OCI-M1 (cell line): ENCODE results near the gene TMEM88.

Source experiments
- DNase-seq: peaks from one replicate; lab custom pipeline; 2025; lab: John Stamatoyannopoulos, UW

TMEM88 gene

GRCh38 chr17:7843536-7844291, 11.2 kb upstream of the TMEM88 start:
- peak; percentile 91 for DNase-seq

- DNase-seq, result peak; percentile 96
Observed at GRCh38 chr17:7844292-7845154, 10.3 kb upstream of the TMEM88 start.

- DNase-seq, result no peak
Observed at GRCh38 chr17:7845359-7846062, 9.4 kb upstream of the TMEM88 start.

GRCh38 chr17:7846063-7846735, 8.7 kb upstream of the TMEM88 start:
- DNase-seq, result no peak

GRCh38 chr17:7846765-7847661, 7.9 kb upstream of the TMEM88 start:
- no peak for DNase-seq

- DNase-seq, result no peak
Observed at GRCh38 chr17:7848131-7848579, 6.7 kb upstream of the TMEM88 start.

GRCh38 chr17:7848739-7849129, 6.1 kb upstream of the TMEM88 start:
- no peak for DNase-seq

GRCh38 chr17:7849130-7849750, 5.6 kb upstream of the TMEM88 start:
- DNase-seq, result no peak

- no peak for DNase-seq
Observed at GRCh38 chr17:7849751-7850504, 4.9 kb upstream of the TMEM88 start.

- no peak for DNase-seq
Observed at GRCh38 chr17:7850701-7851437, 4.0 kb upstream of the TMEM88 start.

GRCh38 chr17:7851438-7852261, 3.2 kb upstream of the TMEM88 start:
- peak; percentile 82 for DNase-seq

GRCh38 chr17:7852262-7852670, 2.6 kb upstream of the TMEM88 start:
- DNase-seq, result no peak

- no peak for DNase-seq
Observed at GRCh38 chr17:7852919-7853690, 1.8 kb upstream of the TMEM88 start.

GRCh38 chr17:7853691-7854038, 1.2 kb upstream of the TMEM88 start:
- DNase-seq, result no peak

- DNase-seq, result no peak
Observed at GRCh38 chr17:7854078-7854777, 638 bp upstream of the TMEM88 start.

GRCh38 chr17:7855660-7856010, 769 bp downstream of the TMEM88 start:
- DNase-seq, result no peak
